GM18870 (cell line): ENCODE measurements around the gene SLC34A3.

ENCODE experiments used
- ATAC-seq: cut with Tn5 transposase; IDR thresholded peaks from one replicate; pipeline ENCODE4 v1.9.1; 2021; ENCODE audit warnings: moderate library complexity; ENCODE audit not compliant: unreplicated experiment

Gene SLC34A3

DNA sequence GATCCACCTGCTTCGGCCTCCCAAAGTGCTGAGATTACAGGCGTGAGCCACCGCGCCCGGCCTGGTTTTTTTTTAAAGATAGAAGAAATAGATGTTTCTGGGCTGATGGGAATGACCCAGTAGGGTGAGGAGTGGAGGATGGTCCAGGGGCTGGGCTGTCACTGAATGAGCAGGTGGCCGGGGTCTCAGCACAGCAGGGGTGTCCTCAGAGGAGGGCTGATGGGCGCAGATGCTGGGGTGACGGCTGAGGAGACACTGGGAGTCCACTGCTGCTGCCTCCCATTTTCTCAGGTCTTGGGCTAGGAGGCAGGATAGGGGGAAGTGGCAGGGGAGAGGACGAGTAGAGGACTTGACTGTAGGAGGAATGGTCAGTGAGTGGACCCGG lies 44.5 kb downstream of the SLC34A3 start:
- no peak for ATAC-seq

DNA sequence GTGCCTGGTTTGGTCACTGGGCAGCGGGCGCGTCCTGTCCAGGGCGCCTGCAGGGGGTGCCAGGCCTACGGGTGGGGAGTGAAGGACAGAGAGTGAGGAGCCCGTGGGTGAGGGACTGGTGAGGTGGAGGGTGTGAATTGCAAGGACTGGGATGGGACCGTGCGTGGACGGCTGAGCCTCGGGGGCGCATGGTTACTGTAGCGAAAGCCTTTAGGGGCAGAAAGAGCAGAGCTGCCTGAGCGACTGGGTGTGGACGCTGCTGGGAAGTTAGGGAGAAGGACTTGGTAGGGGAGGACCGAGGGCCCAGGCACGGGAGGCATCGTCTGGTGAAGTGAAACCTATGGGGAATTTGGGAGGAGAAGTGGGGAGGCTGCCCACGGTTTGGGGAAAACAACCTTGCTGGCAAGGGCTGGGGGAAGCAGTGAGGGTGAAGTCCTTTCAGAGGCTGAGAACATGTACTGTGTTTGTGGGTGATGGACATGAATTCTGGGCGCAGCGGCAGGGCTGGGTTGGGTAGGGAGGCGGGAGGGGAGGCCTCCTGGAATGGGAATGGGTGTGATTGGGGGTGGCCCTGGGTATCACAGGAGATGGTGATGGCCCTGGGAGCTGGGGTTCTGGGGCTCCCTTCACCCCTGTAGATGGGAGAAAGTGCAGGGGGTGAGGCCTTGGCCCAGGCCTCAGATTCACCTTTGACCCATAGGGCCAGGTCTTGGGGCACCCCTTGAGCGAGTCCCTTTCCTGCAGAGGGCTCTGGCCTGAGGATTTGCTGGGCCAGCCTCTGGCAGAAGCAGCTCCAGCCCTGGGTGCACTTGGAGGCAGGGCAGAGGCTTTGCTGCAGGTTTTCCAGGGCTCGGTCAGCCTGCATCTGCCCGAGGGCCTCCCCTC lies 45.1 kb downstream of the SLC34A3 start:
- no peak for ATAC-seq

DNA sequence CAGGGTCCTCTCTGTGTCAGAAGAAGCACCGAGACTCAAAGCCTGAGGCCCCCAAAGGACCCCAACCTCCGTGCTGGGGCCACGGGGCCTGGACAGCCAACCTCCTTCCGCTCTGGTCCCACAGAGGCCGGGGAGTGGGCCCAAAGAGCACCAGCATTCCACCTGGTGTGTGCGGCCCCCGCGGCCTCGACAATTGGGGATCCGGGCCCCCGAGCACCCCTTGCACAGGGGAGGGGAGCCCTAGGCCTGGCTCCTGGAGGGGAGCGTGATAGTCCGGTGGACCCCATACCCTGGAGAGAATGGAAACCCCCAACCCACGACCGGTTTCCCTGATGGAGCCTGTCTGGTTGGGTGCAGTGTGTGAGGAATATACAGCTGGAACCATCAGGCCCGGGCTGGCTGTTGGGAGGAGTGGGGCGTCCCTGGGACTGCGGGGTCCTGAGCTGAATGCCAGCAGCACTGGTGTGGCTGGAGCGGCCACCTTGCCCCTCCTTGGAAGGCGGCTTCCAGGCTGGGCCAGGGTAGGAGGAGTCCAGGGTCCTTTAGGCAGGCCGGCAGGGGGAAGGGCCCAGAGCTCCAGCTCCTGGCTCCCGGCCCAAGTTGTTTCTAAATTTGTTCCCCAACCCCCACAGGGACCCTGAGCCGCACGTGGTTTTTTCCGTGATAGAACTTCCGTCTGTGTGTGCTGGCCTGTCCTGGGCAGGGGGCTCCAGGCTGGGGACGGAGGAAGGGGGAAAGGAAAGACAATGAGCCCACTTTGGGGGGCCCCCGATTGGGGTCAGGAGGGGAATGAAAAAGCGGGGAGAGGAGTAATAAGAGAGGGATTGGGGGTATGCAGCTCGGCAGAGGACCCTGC lies 46.0 kb downstream of the SLC34A3 start:
- ATAC-seq, result no peak

DNA sequence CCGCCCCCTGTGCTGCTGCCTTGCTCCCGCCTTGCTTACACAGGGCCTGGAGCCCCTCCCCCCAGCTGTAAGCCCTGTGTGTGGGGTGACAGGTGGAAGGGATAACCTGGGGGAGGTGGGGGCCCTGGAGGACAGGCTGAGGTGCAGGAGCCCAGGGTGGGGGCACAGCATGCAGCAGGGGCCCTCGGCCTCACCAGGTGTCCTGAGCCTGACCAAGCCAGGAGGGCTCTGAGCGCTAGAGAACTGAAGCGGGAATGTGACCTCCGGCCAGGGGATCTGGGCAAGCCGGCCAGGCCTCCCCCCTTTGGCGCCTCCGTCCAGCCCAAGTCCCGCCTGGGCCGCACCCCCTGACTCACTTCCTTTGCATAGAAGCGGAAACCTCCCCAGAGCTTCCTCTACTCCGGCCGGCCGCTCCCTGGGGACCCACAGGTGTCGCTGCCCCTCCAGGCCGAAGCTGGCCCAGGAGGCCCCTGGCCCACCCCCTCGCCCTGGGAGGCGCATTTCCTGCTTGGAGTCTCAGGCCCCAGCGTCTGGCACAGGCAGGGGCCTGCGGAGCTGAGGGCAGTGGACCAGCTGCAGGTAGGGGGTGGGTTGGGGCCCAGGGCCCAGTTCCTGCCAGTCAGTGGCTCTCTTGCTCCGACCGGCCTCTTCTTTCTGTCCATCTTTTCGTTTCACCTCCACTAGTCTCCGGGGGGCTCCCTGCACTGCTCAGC lies 46.8 kb downstream of the SLC34A3 start, which contains the start of gene TOR4A:
Gene TOR4A, plus strand, starts transcription at position 398 of the 713 bp plus-strand sequence. CDS start 964 bp downstream, outside the sequence.
- peak; percentile 63 for ATAC-seq

DNA sequence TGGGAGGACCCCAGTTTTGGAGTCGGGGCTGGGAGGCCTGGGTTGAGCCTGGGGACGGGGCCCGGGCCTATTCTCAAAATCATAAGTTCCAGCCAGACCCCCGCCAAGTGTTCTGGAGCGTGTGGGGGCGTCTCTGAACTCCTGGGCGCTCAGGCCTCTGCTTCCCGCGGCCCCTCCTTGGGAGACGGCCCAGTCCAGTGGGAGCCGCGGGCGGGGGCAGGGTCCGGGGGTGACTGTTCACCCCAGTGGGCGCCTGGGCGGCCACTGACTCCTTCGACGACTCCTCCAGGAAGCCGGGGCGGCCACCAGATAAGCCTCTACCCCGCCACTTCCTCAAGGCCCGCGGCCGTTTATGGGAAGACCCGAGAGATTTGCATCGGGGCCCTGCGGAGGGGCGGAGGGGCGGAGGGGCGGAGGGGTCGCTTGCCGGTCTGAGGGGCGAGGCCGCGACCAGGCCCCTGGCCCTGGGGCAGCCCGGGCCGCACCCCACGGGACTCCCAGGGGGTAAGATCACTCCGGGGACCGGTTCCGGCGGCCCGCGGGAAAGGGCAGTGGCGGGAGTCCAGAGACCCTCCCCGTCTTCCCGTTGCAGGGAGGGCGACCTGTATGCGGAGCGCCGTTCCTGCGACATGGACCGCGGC lies 47.5 kb downstream of the SLC34A3 start:
- no peak for ATAC-seq

DNA sequence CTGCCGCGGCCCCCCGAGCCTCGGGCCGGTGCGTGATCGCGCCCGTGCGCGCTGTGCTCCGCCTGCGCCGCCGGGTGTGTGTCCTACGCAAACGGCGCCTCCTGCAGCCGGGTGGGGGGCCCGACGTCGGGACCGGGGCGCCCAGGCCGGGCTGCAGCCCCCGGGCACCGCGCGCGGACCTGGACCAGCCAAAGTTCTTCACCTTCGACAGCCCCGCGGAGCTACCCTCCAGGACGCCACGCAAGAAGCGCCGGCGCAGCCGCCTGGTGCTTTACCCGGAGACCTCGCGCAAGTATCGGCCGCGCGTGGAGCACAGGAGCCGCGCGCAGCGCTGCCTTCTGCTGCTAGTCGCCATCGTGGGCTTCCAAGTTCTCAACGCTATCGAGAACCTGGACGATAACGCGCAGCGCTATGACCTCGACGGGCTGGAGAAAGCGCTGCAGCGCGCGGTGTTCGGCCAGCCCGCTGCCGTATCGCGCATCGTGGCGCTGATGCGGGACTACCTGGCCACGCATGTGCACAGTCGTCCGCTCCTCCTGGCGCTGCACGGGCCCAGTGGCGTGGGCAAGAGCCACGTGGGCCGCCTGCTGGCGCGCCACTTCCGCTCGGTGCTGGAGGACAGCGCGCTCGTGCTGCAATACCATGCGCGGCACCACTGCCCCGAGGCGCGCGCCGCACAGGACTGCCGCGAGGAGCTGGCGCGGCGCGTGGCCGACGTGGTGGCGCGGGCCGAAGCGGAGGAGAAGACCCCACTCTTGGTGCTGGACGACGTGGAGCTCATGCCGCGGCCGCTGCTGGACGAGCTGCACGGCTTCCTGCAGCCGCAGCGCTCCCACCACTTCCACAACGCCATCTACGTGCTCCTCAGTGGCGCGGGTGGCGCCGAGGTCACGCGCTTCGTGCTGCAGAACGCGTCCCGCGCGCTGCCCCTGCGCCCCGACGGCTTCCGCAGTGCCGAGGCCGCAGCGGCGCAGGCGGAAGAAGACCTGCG lies 48.3 kb downstream of the SLC34A3 start:
- no peak for ATAC-seq

DNA sequence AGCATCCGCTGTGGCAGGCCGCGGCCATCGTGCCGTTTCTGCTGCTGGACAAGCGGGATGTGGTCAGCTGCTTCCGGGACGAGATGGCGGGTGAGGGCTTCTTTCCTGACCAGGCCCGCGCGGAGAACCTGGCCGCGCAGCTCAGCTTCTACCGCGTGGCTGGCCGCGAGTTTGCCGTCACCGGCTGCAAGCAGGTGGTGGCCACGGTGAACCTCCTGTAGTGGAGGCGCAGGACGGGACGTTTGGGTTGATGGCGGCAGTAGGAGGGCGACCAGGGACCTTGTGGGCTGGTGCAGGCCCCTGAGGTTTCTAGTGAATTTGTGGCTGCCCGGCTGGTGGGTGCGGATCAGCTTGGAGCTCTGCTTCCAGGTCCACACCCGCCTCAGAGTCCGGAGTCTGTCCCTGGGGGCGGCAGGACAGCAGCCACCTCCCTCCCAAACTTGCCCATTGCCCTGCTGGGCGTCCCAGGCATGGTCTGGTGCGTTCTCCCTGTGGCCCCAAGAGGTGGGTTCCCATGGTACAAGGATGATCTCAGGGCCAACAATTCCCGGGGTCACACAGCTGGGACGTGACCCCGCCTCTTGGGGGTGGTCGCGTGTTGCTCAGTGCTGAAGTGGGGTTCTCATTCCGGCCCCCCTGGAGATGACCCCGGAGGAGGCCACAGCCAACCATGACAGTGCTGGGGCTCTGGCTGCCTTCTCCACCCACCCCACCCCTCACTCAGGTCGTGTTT lies 49.2 kb downstream of the SLC34A3 start:
- no peak for ATAC-seq

DNA sequence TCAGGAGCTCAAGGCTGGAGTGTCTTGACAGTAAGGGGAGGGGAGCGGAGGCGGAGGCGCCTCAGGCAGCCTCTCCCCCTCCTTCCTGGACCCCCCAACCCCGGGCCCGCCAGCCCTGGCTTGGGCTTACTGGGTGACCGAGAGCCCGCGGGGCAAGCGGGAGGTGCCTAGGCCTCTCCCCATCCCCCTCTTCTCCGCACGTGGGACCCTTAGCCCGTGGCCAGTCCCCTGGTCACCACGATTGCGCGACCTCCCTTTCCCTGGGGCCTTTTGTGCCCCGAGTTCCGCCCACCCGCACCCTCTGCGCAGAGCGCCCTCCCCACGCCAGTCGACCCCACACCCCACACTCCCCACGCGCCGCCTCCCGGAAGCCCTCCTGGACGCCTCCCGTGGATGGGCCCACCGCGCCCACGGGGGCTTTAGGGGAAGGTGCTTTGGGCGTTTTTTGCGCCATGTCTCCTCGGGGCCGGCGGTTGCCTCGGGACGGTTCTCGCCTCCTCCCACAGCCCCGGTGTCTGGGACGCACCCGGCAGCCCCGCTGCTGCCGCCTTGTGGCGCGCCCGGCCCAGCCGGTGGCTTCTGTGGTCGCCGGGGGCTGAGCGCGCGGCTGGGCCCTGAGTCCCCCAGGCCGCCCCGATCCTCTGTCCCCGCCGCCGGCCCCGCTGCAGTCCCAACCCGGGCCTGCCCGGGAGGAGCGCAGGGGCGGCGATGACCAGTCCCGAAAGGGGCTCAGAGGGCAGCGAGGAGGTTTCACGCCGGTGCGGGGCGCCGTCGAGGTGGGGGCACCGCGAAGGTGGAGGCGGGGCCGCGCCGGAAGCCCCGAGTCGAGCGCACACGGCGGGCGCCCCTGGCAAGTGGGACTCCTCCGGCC lies 50.0 kb downstream of the SLC34A3 start:
- no peak for ATAC-seq

DNA sequence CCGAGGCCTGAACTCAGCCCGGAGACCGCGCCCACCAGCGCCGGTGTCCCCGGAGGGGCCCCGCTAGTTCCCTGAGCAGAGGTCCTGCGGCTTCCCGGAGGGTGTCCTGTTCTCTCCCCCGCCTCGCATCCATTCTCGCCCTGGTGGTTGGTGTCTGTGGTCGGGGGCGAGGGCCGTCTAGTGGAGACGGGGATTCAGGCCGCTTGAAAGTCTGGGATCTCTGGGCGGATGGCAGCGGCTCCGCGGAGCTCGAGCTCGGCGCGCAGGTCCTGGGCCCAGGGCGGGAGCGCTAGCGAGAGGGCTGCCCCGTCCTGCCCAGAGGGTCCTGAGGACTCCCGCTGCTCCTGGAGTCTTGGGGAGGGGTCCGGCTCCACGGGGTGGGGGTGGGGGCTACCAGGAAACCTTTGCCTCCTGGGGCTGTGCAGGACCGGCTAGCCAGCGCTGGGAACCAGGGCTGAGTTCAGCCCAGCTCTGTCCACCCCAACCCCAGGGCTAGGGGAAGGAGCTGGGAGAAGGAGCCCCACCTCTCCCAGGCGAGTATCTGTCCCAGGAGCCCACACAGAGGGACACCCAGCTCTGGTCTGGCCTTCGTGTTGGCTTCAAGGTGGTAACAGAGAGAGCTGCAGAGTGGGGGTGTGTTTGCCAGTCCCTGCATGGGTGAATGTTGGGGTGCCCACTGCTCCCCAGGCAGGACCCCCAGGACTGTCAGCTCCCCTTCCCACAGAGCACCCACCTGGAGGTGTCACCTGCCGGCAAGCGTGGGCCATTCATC lies 50.8 kb downstream of the SLC34A3 start:
- ATAC-seq, result no peak
